ENCODE data around the gene TUBB4A.

GRCh38 chr19:6535558-6536137 is 33.5 kb upstream of the TUBB4A start:
- TF ChIP-seq CTCF (IDR thresholded peaks at IDR 0.05) (no peak), POLR2A (IDR thresholded peaks at IDR 0.05) (no peak)

Data from heart left ventricle (tissue), 13 donors.